Ovary (tissue), 3 donors: ENCODE results near the gene PTPRH.

ENCODE experiments used
- EP300 ChIP-seq: sonication (generic); formaldehyde crosslinking; IDR thresholded peaks from one replicate; pipeline ENCODE4 v1.6.1; 2017; ENCODE audit warnings: antibody characterized with exemption
- TF ChIP-seq, protein P1 (sequence below), 3 donors: fragments of 450-650 bp in 2 of 3; fragments of 200-600 bp in 1 of 3; IDR thresholded peaks; one replicate each; pipeline versions ENCODE4 v1.5.1 to v1.8.0; 2016 to 2022; ENCODE audit warnings: antibody characterized with exemption in 3 of 3, mild to moderate bottlenecking in 1 of 3
- donor health status: DM: no; HTN: no; CAD: no.

GRCh38 chr19:55256562-55257460, 47.5 kb upstream of the PTPRH start:
- TF ChIP-seq, protein P1, sequence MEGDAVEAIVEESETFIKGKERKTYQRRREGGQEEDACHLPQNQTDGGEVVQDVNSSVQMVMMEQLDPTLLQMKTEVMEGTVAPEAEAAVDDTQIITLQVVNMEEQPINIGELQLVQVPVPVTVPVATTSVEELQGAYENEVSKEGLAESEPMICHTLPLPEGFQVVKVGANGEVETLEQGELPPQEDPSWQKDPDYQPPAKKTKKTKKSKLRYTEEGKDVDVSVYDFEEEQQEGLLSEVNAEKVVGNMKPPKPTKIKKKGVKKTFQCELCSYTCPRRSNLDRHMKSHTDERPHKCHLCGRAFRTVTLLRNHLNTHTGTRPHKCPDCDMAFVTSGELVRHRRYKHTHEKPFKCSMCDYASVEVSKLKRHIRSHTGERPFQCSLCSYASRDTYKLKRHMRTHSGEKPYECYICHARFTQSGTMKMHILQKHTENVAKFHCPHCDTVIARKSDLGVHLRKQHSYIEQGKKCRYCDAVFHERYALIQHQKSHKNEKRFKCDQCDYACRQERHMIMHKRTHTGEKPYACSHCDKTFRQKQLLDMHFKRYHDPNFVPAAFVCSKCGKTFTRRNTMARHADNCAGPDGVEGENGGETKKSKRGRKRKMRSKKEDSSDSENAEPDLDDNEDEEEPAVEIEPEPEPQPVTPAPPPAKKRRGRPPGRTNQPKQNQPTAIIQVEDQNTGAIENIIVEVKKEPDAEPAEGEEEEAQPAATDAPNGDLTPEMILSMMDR (IDR thresholded peaks at IDR 0.05) = no peak
- no peak for TF ChIP-seq EP300
